GM18511 (cell line): ENCODE measurements around the gene ATP9A.
"Not testable (repeated sequence)": the region's sequence is repeated elsewhere in the genome, so short reads cannot be mapped to it uniquely, and the experiment has no call there.

Experiments
- ATAC-seq: cut with Tn5 transposase; IDR thresholded peaks from one replicate; pipeline ENCODE4 v1.9.1; 2021; ENCODE audit warnings: mild to moderate bottlenecking, moderate library complexity; ENCODE audit not compliant: unreplicated experiment

ATP9A gene

DNA sequence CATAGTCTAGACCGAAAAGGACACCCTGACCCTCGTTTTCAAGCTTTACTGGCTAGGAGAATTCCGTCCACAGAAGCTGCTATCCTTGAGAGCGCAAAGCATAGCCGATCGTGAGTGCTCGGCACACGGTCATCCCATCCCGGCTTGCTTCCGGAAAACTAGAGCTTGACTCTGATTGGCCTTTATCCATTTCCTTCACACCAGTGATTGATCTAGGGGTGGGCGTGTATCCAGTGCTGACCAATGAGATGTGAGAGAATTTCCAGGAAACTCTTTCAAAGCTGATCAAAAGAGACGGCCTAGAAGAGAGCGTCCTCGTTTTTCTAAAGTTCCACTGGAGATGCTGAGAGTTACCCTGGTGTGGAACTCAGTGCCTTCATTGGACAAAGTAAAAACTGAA is 184.7 kb downstream of the ATP9A start:
- ATAC-seq: no peak

DNA sequence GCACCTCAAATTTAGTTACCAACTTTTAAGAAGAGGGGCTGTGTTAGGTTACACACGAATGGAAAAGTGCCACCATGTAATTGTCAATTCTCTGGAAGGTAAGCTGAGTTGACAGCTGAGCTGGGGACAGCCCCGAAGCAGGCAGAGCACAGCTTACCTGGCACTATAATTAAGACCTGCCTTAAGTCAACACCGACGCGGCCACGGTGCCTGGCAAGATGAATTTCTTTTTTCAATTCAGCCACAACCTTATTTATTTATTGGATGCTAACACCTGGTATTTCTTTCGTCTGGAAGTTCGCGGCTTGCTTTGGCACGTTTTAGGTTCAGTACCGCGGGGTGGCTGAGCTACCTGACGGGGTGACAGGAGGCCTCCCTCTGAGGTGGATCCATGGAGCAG is 185.1 kb downstream of the ATP9A start:
- ATAC-seq: no peak

GRCh38 chr20:51581571-51581970 is 186.6 kb downstream of the ATP9A start:
- ATAC-seq: no peak

GRCh38 chr20:51579137-51579536 is 189.1 kb downstream of the ATP9A start:
- ATAC-seq: no peak

- ATAC-seq: no peak
Observed at GRCh38 chr20:51578145-51578459, 190.1 kb downstream of the ATP9A start.

DNA sequence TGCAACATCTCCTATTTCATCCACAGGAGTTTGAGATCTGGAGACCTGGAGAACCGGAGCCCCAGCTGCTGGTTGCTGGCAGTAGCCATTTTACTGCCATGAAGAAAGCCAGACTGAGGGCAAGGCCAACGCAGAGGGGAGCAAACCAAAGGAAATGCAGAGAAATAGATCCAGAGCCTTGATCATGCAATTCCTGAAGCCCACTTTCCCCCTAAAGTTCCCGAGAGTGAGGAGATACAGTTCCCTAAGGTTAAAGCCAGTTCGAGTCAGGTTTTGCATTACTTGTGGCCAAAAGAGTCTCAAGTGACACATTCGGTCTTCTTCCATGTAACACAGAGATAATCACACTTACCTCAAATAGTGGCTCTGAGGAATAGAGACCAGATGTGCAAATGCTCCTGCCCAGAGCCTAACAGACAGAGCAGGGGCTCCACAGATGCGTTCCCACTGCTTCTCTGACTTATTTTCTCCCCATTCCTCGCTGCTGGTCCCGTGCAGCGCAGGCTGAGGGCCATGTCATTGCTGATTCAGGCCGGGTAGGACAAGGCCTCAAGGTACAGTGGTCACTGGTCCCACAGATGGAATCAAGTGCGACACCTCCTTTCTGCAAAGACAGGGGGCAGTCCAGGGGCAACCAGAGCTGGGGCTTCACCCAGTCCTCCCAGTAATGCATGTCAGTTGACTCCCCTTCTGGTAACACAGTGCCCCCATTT is 190.6 kb downstream of the ATP9A start:
- no peak for ATAC-seq

- no peak for ATAC-seq
Observed at GRCh38 chr20:51575486-51575885, 192.7 kb downstream of the ATP9A start.

DNA sequence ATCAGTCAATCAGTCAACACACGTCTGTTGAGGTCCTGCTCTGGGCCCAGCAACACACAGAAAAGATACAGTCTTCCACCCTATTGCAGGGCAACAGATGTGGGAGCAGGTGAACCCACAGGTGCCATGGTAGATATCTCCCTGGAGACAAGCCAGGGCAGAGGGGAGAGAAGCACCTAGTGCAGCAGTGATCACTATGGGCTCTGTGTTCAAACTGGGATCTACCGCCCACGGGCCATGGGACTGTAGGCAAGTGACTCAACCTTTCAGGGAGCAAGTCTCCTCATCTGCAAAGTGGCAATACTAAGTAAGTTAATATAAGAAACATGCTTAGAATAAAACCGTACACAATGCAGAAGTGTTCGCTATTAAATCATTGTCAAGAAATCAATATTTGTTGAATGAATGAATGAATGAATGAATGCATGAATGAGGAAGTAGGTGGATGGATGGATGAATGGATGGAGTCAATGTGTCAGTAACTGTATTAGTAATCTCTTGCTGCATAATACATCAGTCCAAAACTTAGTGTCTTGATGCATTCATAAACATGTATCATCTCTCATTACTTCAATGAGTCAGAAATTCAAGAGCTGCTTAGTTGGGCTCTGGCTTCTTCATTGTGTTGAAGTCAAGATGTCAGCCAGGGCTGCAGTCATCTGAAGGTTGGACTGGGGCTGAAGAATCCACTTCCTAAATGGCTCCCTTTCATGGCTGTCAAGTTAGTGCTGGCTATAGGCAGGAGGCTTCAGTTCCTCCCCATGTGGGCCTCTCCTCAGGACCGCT is 193.7 kb downstream of the ATP9A start:
- no peak for ATAC-seq

DNA sequence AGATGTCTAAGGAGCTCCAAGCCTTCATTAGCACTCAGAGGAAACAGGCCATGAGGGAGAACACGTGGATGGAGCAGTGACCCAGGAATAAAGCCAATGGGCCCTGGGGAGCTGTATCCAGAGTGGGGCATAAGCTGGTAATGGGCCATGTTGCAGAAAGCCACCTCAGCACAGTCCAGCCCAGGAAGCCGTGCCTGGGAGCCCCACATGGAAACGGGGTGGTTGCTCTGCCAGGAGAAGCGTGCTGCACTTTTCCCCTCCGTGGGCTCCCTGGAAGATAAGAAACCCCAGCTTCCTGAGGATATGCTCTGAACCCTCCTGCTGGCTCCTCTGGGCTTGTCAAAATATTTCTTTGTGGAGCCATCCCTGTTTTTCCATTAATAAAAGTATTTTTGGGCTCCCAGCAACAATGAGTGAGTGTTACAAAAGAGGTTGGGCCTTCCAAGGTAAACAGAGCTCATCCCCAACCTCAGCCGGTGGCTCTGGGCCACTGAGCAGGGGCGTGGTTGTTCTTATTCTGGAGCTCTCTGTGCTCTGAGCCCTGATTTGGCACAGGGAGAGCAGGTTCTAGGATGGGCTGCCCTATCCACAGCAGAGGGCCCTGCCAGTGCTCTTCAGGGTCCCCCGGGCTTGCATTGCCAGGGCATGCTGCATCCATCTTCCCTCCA is 194.5 kb downstream of the ATP9A start:
- ATAC-seq: no peak

DNA sequence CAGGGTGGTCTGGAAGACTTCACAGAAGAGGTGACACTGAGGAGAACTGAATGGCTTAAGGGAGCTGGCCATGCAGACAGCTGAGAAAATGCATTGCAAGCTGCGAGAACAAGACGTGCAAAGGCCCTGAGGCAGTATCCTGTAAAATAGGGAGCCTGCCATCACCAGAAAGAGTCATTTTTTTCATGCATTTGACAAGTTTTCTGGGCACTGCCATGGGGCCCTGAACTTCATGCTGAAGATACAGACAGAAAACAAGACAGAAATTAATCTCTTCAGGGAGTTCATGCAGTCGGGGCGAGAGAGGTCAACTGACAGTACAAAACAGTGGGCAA is 196.8 kb downstream of the ATP9A start:
- ATAC-seq: no peak

GRCh38 chr20:51570739-51571459 is 197.3 kb downstream of the ATP9A start:
- no peak for ATAC-seq

DNA sequence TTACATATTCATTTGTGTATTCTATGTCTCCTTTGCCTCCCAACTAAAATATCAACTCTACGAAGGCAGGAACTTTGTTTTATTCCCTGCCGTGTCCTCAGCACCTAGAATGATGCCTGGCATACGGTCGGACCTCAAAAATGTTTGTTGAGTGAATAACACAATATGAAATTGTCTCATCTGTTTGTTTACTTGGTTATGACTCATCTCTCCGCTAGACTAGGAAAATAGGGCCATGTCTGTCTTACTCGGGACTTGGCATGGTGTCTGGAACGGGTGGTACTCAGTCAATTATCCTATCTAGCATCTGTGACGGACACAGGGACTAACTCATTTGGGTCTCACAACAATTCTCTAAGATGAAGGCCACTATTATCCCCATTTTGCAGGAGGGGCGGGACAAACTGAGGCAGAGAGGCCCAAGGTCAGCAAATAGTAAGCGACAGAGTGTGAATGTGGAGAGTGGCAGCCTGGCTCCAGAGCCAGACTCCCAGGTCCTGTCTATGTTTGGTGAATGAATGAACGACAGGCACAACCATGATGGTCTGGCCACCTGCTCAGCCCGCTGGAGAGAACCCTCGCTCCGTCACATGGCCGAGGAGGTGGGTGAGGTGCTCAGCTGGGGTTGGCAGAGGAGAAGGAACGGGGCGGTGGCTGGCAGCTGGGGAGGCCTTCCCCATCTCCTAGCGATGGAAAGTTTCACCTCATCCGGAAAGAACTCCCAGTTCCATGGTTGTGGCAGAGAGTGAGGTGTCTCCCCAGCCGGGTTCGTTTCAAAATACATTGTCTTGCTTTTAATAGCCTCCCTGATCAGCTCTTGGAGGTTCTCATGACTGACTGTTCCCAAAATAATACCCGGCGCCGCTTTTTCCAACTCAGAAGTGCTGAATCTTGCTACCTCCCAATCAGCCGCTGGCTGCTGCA is 198.1 kb downstream of the ATP9A start:
- ATAC-seq: no peak

DNA sequence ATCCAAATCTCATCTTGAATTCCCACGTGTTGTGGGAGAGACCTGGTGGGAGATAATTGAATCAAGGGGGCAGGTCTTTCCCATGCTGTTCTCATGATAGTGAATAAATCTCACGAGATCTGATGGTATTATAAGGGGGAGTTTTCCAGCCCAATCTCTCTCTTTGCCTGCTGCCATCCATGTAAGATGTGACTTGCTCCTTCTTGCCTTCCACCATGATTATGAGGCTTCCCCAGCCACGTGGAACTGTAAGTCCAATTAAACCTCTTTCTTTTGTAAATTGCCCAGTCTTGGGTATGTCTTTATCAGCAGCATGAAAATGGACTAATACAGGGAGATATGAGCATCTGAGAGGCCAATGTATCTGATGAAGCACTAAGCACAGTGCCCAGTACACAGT is 199.7 kb downstream of the ATP9A start:
- not testable (repeated sequence) for ATAC-seq

GRCh38 chr20:51567622-51568021 is 200.6 kb downstream of the ATP9A start:
- ATAC-seq: no peak

DNA sequence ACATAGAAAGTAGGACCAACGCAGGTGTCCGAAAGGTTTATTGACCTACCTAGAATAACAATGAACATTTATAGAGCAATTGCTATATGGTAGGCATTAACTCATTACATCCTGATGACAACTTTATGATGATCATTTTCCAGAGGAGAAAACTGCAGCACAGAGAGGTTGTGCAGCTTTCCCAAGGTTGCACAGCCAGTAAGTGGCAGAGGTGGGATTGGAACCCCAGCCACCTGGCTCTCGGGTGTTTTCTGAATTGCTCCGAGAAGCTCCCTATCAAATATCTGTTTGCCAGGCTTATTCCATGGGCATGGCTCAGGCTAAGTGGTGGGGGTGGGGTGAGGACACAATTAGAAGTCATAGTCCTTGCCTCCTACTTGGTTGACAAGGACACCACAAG is 201.6 kb downstream of the ATP9A start:
- no peak for ATAC-seq

DNA sequence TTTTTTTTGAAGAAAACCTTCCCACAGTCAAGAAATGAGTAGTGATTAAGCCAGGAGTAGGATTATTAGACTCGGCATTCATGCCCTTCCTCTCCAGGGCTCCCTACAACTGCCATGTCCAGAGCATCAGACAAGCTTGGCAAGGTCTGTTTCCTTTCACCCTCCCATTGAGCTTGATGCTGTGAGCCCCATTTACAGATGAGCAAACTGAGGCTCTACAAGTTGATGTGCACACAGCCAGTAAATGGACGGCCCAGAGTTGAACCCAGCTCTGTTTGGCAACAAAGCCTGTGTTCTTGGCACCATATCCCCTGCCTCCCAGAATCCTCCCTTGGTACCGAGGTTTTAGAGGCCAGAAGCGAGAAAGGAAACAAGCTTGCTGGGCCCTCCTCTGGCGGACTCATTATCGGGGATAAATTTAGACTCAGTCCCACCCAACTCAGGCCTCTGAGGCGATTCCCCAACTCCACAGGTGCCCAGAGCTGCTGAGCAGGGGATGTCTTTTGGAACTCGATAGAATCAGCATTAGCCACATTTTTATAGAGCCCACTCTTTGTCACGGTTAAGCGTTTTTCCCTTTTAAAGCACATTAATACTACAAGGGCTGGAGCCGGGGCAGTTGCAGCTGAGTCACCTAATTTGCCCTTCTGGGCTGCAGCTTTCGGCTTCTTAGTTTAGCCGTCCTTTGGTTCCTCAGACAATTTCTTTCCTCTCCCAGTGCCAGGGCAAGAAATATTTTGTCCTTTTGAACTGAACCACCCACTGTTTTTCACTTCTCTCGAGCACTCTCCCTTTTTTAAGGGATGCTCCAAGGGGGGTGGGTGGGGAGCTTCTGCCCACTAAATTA is 202.7 kb downstream of the ATP9A start:
- ATAC-seq: no peak

DNA sequence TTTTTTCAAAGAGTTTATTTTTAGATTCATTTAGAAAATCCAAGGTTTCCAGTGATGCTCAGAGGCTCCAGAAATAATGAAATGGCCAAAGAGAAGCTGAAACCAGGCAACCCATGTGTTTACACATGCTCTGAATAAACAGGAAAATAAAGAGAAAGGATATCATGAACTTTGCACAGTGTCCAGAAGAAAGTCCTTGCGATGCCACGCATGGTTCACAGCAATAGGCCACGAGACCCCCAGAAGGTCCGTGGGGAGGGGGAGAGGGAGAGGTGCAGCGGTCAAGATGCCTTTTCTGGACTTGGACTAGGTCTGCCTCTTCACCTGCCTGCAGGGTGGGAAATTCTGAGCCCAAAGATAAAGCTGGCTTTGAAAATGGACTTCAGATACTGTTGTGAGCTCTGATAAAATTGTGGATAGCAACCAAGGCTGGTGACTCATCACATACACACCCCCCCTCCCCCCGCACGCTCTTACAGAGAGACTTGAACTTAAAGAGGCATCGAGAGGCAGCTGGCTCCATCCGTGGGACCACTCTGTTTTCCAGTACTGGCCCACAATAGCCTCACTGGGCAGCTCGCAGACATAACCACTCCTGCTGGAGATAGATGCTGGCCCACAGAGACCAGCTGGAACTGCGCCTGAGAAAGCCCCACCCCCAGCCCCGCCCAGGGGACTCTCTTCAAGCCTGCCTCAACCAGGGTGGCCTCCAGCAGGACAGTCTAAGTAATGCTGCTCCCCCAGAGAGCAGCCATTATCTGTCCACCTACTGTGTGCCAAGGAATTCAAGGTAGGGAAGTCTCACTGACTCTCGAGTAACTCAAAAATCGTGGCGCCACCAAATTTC is 204.5 kb downstream of the ATP9A start:
- no peak for ATAC-seq

DNA sequence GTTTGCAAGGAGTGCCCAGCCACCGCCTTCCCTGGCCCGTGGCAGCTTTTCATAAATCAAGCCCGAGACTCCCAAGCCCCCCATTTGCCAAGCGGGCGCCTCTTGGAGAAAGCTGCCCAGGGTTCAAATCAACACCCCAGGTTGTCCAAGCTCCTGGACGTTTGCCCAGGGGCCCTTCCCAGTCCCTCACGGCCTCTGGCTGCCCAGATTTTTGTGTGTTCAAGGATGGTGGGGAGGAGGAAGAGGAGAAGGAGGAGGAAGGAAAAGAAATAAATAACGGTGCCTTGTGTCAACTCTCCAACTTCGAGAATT is 205.1 kb downstream of the ATP9A start:
- no peak for ATAC-seq
